Subcutaneous adipose tissue (tissue), 4 donors: ENCODE measurements around the gene CRY2. TPM values are rescaled to one million over a fixed set of nuclear protein-coding genes. Genes with fewer than 3 reads are reported as not detected.

ENCODE experiments used
- CTCF ChIP-seq: fragments of 450-650 bp; IDR thresholded peaks from one replicate; pipeline ENCODE4 v1.5.1; 2016; ENCODE audit warnings: low read depth, mild to moderate bottlenecking, control low read depth, antibody characterized with exemption, moderate library complexity
- total RNA-seq, 4 donors: library from RNA; depleted of rRNA; stranded (reverse); fragments of >200 nt; gene quantifications; one replicate each; pipeline ENCODE4 v1.1.0, GENCODE V29; 2016

CRY2 gene
- total RNA-seq, 4 donors from 2014 or later = 28.0 to 84.2 (median 39.4) TPM

GRCh38 chr11:45877845-45878244 lies 30.6 kb downstream of the CRY2 start:
- no peak for TF ChIP-seq CTCF

- TF ChIP-seq CTCF = no peak
These were observed 32.8 kb downstream of the CRY2 start for GRCh38 chr11:45879803-45880686.

- no peak for TF ChIP-seq CTCF
These were observed 33.7 kb downstream of the CRY2 start for GRCh38 chr11:45880772-45881570.

- no peak for TF ChIP-seq CTCF
These were observed 34.6 kb downstream of the CRY2 start for GRCh38 chr11:45881708-45882368.

GRCh38 chr11:45884596-45885185 lies 37.4 kb downstream of the CRY2 start:
- no peak for TF ChIP-seq CTCF

GRCh38 chr11:45885274-45885920 lies 38.1 kb downstream of the CRY2 start, which contains the start of gene MAPK8IP1:
MAPK8IP1 (plus strand) TSS chr11:45885651; CDS start chr11:45885821, 170 bp downstream.
- no peak for TF ChIP-seq CTCF
